Activated CD4-positive, alpha-beta memory T cell treated with anti-CD3 and anti-CD28 coated beads, Interleukin-2, amount 10 ng/mL, durations not matched to agents 7 days and 5 days (primary cell): ENCODE data around the gene LYPD4. TPM values are rescaled to one million over a fixed set of nuclear protein-coding genes. Genes with fewer than 3 reads are reported as not detected.

Experiments
- CTCF ChIA-PET: fragments of 350-600 bp; sonication (Branson Sonifier 250); formaldehyde crosslinking; loops from one replicate; lab custom pipeline; 2021; ENCODE audit warnings: antibody characterized with exemption, inconsistent platforms; lab: Charles Lee
- POLR2A ChIA-PET: fragments of 350-600 bp; sonication (Branson Sonifier 250); formaldehyde crosslinking; loops from one replicate; lab custom pipeline; 2021; ENCODE audit warnings: antibody characterized with exemption; lab: Charles Lee
- DNase-seq: peaks from one replicate; pipeline ENCODE4 v3.0.0-alpha.2; 2020
- H3K27ac Mint-ChIP-seq: one replicate; pipeline ENCODE4 v1.8.0; 2021; ENCODE audit warnings: mild to moderate bottlenecking, mixed read lengths
- H3K27me3 Mint-ChIP-seq: one replicate; pipeline ENCODE4 v1.8.0; 2021; ENCODE audit warnings: mixed read lengths
- H3K36me3 Mint-ChIP-seq: one replicate; pipeline ENCODE4 v1.8.0; 2021; ENCODE audit warnings: low read depth, mixed read lengths
- H3K4me1 Mint-ChIP-seq: one replicate; pipeline ENCODE4 v1.8.0; 2021; ENCODE audit warnings: mixed read lengths
- H3K4me3 Mint-ChIP-seq: one replicate; pipeline ENCODE4 v1.8.0; 2021; ENCODE audit warnings: mild to moderate bottlenecking, mixed read lengths
- H3K9me3 Mint-ChIP-seq: one replicate; pipeline ENCODE4 v1.8.0; 2021; ENCODE audit warnings: mixed read lengths
- total RNA-seq, 2 experiments: library from RNA; stranded (reverse); gene quantifications; one replicate each; pipeline ENCODE4 v1.2.3, GENCODE V29; 2021

LYPD4 gene
- total RNA-seq, 2 experiments from 2014 or later: not detected

GRCh38 chr19:41808663-41809566, 35.6 kb downstream of the LYPD4 start:
- no peak for DNase-seq
- no peak overlapping the region for H3K27ac Mint-ChIP-seq
- CTCF ChIA-PET: no interaction called here
- peaks cover 8% of the 10 kb centered on the region for H3K4me1 Mint-ChIP-seq
- no peak overlapping the region for H3K4me3 Mint-ChIP-seq
- no peaks in the 10 kb centered on the region for H3K9me3 Mint-ChIP-seq
- POLR2A ChIA-PET: no interaction called here
- H3K36me3 Mint-ChIP-seq: no peaks in the 10 kb centered on the region
- H3K27me3 Mint-ChIP-seq: peaks cover 7% of the 10 kb centered on the region

- Mint-ChIP-seq H3K36me3 (no peaks in the 10 kb centered on the region), H3K4me1 (peaks cover 12% of the 10 kb centered on the region), H3K27ac (no peak overlapping the region), H3K27me3 (peaks cover 7% of the 10 kb centered on the region), H3K4me3 (no peak overlapping the region), H3K9me3 (no peaks in the 10 kb centered on the region)
- ChIA-PET CTCF (no interaction called here), POLR2A (no interaction called here)
- no peak for DNase-seq
Measured at GRCh38 chr19:41807176-41807575, 37.3 kb downstream of the LYPD4 start.

GRCh38 chr19:41804336-41804735, 40.1 kb downstream of the LYPD4 start:
- CTCF ChIA-PET: interaction anchor here (1.0 to 2.2 kb wide), 2 partner anchors 11 to 32 kb away, joined by 3 to 8 read pairs; no protein-coding TSS in a partner anchor
- Mint-ChIP-seq H3K9me3 (no peaks in the 10 kb centered on the region), H3K27me3 (peaks cover 7% of the 10 kb centered on the region), H3K36me3 (no peaks in the 10 kb centered on the region), H3K4me1 (peaks cover 15% of the 10 kb centered on the region), H3K4me3 (no peak overlapping the region), H3K27ac (no peak overlapping the region)
- POLR2A ChIA-PET: no interaction called here
- DNase-seq: no peak

GRCh38 chr19:41802770-41803169, 41.7 kb downstream of the LYPD4 start:
- Mint-ChIP-seq H3K9me3 (no peaks in the 10 kb centered on the region), H3K27me3 (peaks cover 6% of the 10 kb centered on the region), H3K4me3 (no peak overlapping the region), H3K36me3 (no peaks in the 10 kb centered on the region), H3K27ac (no peak overlapping the region), H3K4me1 (peaks cover 15% of the 10 kb centered on the region)
- POLR2A ChIA-PET: interaction anchor here (0.7 kb wide), 1 partner anchor 17 kb away, joined by 3 read pairs; no protein-coding TSS in a partner anchor
- CTCF ChIA-PET: interaction anchor here (0.7 to 2.2 kb wide), 3 partner anchors 10 to 50 kb away, joined by 3 to 8 read pairs (median 7); no protein-coding TSS in a partner anchor
- DNase-seq: no peak

GRCh38 chr19:41801792-41802211, 42.7 kb downstream of the LYPD4 start:
- Mint-ChIP-seq H3K9me3 (no peaks in the 10 kb centered on the region), H3K27me3 (peaks cover 4% of the 10 kb centered on the region), H3K36me3 (no peaks in the 10 kb centered on the region), H3K4me3 (no peak overlapping the region), H3K27ac (no peak overlapping the region), H3K4me1 (peaks cover 15% of the 10 kb centered on the region)
- DNase-seq: no peak
- CTCF ChIA-PET: interaction anchor here (0.7 to 1.9 kb wide), 2 partner anchors 9 to 49 kb away, joined by 3 to 7 read pairs; no protein-coding TSS in a partner anchor
- POLR2A ChIA-PET: no interaction called here

- no peak for DNase-seq
- Mint-ChIP-seq H3K27ac (no peak overlapping the region), H3K36me3 (no peaks in the 10 kb centered on the region), H3K4me3 (no peak overlapping the region), H3K9me3 (no peaks in the 10 kb centered on the region), H3K4me1 (peaks cover 15% of the 10 kb centered on the region), H3K27me3 (peaks cover 7% of the 10 kb centered on the region)
- CTCF ChIA-PET: interaction anchor here (1.7 to 1.9 kb wide), 2 partner anchors 8 to 48 kb away, joined by 7 to 8 read pairs; no protein-coding TSS in a partner anchor
- POLR2A ChIA-PET: no interaction called here
Measured at GRCh38 chr19:41801031-41801430, 43.5 kb downstream of the LYPD4 start.

- ChIA-PET POLR2A (no interaction called here), CTCF (interaction anchor here (1.7 kb wide), 1 partner anchor 46 kb away, joined by 8 read pairs; no protein-coding TSS in a partner anchor)
- Mint-ChIP-seq H3K4me1 (peaks cover 13% of the 10 kb centered on the region), H3K36me3 (no peaks in the 10 kb centered on the region), H3K4me3 (no peak overlapping the region), H3K9me3 (no peaks in the 10 kb centered on the region), H3K27me3 (peaks cover 9% of the 10 kb centered on the region), H3K27ac (no peak overlapping the region)
- DNase-seq: no peak
Measured at GRCh38 chr19:41799444-41800000, 45.0 kb downstream of the LYPD4 start.

GRCh38 chr19:41796901-41797300, 47.6 kb downstream of the LYPD4 start:
- Mint-ChIP-seq H3K27ac (no peak overlapping the region), H3K36me3 (no peaks in the 10 kb centered on the region), H3K9me3 (no peaks in the 10 kb centered on the region), H3K4me3 (no peak overlapping the region), H3K27me3 (peaks cover 28% of the 10 kb centered on the region), H3K4me1 (peaks cover under 1% of the 10 kb centered on the region)
- no peak for DNase-seq
- ChIA-PET POLR2A (no interaction called here), CTCF (no interaction called here)

- POLR2A ChIA-PET: no interaction called here
- no peaks in the 10 kb centered on the region for H3K36me3 Mint-ChIP-seq
Measured at GRCh38 chr19:41796362-41796761, 48.1 kb downstream of the LYPD4 start, which contains the start of gene CEACAM3. Gene CEACAM3 (plus strand): TSS chr19:41796587. CDS start chr19:41796678, 91 bp downstream.

GRCh38 chr19:41795031-41795461, 49.4 kb downstream of the LYPD4 start:
- peak; percentile 62 for DNase-seq
- CTCF ChIA-PET: interaction anchor here (0.7 to 6.5 kb wide), 21 partner anchors 9 to 255 kb away, joined by 3 to 76 read pairs (median 5); partner anchors contain the start of gene RPS19
- Mint-ChIP-seq H3K9me3 (no peaks in the 10 kb centered on the region), H3K4me3 (no peak overlapping the region), H3K4me1 (no peaks in the 10 kb centered on the region), H3K36me3 (no peaks in the 10 kb centered on the region), H3K27me3 (peaks cover 30% of the 10 kb centered on the region), H3K27ac (no peak overlapping the region)
- POLR2A ChIA-PET: interaction anchor here (0.6 kb wide), 1 partner anchor 141 kb away, joined by 3 read pairs; no protein-coding TSS in a partner anchor

More at GRCh38 chr19:41796362-41796761, 48.1 kb downstream of the LYPD4 start, which contains the start of gene CEACAM3:
- H3K27ac Mint-ChIP-seq: no peak within 1 kb of the TSS
- no peaks in the 10 kb centered on the region for H3K4me1 Mint-ChIP-seq
- DNase-seq: no peak
- H3K27me3 Mint-ChIP-seq: peaks cover 28% of the 10 kb centered on the region
- H3K9me3 Mint-ChIP-seq: no peaks in the 10 kb centered on the region
- CTCF ChIA-PET: interaction anchor here (0.9 to 6.5 kb wide), 8 partner anchors 11 to 154 kb away, joined by 3 to 76 read pairs (median 10); partner anchors contain the start of gene RPS19
- H3K4me3 Mint-ChIP-seq: no peak within 1 kb of the TSS

GRCh38 chr19:41793414-41793727, 51.1 kb downstream of the LYPD4 start:
- Mint-ChIP-seq H3K27me3 (peaks cover 38% of the 10 kb centered on the region), H3K36me3 (no peaks in the 10 kb centered on the region), H3K27ac (no peak overlapping the region), H3K4me1 (no peaks in the 10 kb centered on the region), H3K9me3 (no peaks in the 10 kb centered on the region), H3K4me3 (no peak overlapping the region)
- no peak for DNase-seq
- ChIA-PET CTCF (interaction anchor here (0.5 to 6.5 kb wide), 23 partner anchors 8 to 1699 kb away, joined by 3 to 76 read pairs (median 8); no protein-coding TSS in a partner anchor), POLR2A (interaction anchor here (0.9 kb wide), 1 partner anchor 28 kb away, joined by 3 read pairs; no protein-coding TSS in a partner anchor)

- Mint-ChIP-seq H3K36me3 (no peaks in the 10 kb centered on the region), H3K27ac (no peak overlapping the region), H3K27me3 (peaks cover 39% of the 10 kb centered on the region), H3K9me3 (no peaks in the 10 kb centered on the region), H3K4me1 (no peaks in the 10 kb centered on the region), H3K4me3 (no peak overlapping the region)
- ChIA-PET POLR2A (interaction anchor here (0.9 kb wide), 1 partner anchor 29 kb away, joined by 3 read pairs; no protein-coding TSS in a partner anchor), CTCF (interaction anchor here (0.5 to 6.5 kb wide), 25 partner anchors 9 to 1700 kb away, joined by 3 to 76 read pairs (median 7); partner anchors contain the start of gene RABAC1)
- peak; percentile 47 for DNase-seq
Measured at GRCh38 chr19:41792513-41793413, 51.7 kb downstream of the LYPD4 start.
